SU-DHL-6 (cell line): Measurements from ENCODE around the gene TRPV2.

Experiments used
- H2AFZ ChIP-seq: fragments of 200-600 bp; sonication (generic); 2 replicates; pipeline ENCODE4 v1.6.1; 2014; ENCODE audit warnings: low read depth, mild to moderate bottlenecking, moderate library complexity, mixed read lengths, antibody characterized with exemption, low read length; ENCODE audit not compliant: severe bottlenecking
- H3F3A ChIP-seq: fragments of 200-600 bp; shearing (Covaris generic); 2 replicates; pipeline ENCODE4 v1.6.0; 2016; ENCODE audit warnings: antibody characterized with exemption, mild to moderate bottlenecking; ENCODE audit not compliant: insufficient read depth
- H3K27ac ChIP-seq: fragments of 200-600 bp; sonication (generic); 2 replicates; pipeline ENCODE4 v1.5.1; 2016; ENCODE audit warnings: low read depth, mild to moderate bottlenecking, low read length, moderate library complexity, mixed read lengths
- H3K27me3 ChIP-seq: fragments of 200-600 bp; sonication (generic), shearing (Covaris generic); 2 replicates; pipeline ENCODE4 v1.6.0; 2014; ENCODE audit warnings: mild to moderate bottlenecking, low read length
- H3K36me3 ChIP-seq: fragments of 200-600 bp; sonication (generic); 2 replicates; pipeline ENCODE4 v1.6.1; 2014; ENCODE audit warnings: mild to moderate bottlenecking, low read length, mixed read lengths
- H3K4me2 ChIP-seq: fragments of 300-600, 200-600 bp; shearing (Covaris generic), sonication (generic); 2 replicates; pipeline ENCODE4 v1.6.0; 2014; ENCODE audit warnings: low read length, low read depth, mild to moderate bottlenecking; ENCODE audit not compliant: poor library complexity, severe bottlenecking
- H3K4me3 ChIP-seq: fragments of 200-600 bp; sonication (generic); 2 replicates; pipeline ENCODE4 v1.5.1; 2014; ENCODE audit warnings: antibody characterized with exemption, low read length, mild to moderate bottlenecking, mixed read lengths; ENCODE audit not compliant: insufficient read depth, poor library complexity, severe bottlenecking
- H3K79me2 ChIP-seq: fragments of 200-600 bp; sonication (generic); 2 replicates; pipeline ENCODE4 v1.6.1; 2014; ENCODE audit warnings: mild to moderate bottlenecking, low read length, moderate library complexity; ENCODE audit not compliant: insufficient read depth
- H3K9ac ChIP-seq: fragments of 200-600 bp; sonication (generic); 2 replicates; pipeline ENCODE4 v1.7.0; 2014; ENCODE audit warnings: mild to moderate bottlenecking, low read length
- H3K9me2 ChIP-seq: fragments of 200-600 bp; sonication (generic); replicated peaks from 2 replicates; pipeline ENCODE4 v1.6.1; 2014; ENCODE audit warnings: low read length; ENCODE audit not compliant: insufficient read depth
- H3K9me3 ChIP-seq: fragments of 200-600 bp; sonication (generic); 2 replicates; pipeline ENCODE4 v1.6.1; 2014; ENCODE audit warnings: low read length, mixed read lengths; ENCODE audit not compliant: insufficient read depth
- H4K20me1 ChIP-seq: fragments of 200-600 bp; sonication (generic); 2 replicates; pipeline ENCODE4 v1.6.1; 2014; ENCODE audit warnings: low read depth, mild to moderate bottlenecking, antibody characterized with exemption, low read length, moderate library complexity, mixed read lengths
- CTCF ChIP-seq: fragments of 200-600 bp; sonication (generic); IDR thresholded peaks from one replicate; pipeline ENCODE4 v1.5.1; 2017; ENCODE audit warnings: antibody characterized with exemption, mild to moderate bottlenecking, low read length, moderate library complexity; ENCODE audit not compliant: insufficient read depth, poor library complexity, severe bottlenecking
- EZH2phosphoT487 ChIP-seq: fragments of 200-600 bp; sonication (generic), shearing (Covaris generic); conservative IDR thresholded peaks from 2 replicates; pipeline ENCODE4 v1.6.1; 2018; ENCODE audit warnings: mild to moderate bottlenecking, antibody characterized with exemption, low read length, moderate library complexity, mixed read lengths

Gene TRPV2

GRCh38 chr17:16380640-16381495, 34.5 kb upstream of the TRPV2 start, which contains the start of gene UBB:
Gene UBB (plus strand): TSS chr17:16381091. CDS start chr17:16381908, 817 bp downstream.
- Histone ChIP-seq H3K9ac (peak within 1 kb of the TSS; percentile 70), H3K9me2 (no peaks in the 10 kb centered on the region), H3F3A (peaks cover 21% of the 10 kb centered on the region), H3K9me3 (no peaks in the 10 kb centered on the region), H2AFZ (peak within 1 kb of the TSS; percentile 89), H3K27me3 (no peaks in the 10 kb centered on the region), H3K27ac (peak within 1 kb of the TSS; percentile 58), H3K4me3 (peak within 1 kb of the TSS; percentile 87), H3K79me2 (peaks cover 9% of the 10 kb centered on the region), H4K20me1 (no peaks in the 10 kb centered on the region), H3K36me3 (no peaks in the 10 kb centered on the region), H3K4me2 (peak within 1 kb of the TSS; percentile 85)
- TF ChIP-seq CTCF (no peak), EZH2phosphoT487 (no peak)

GRCh38 chr17:16381496-16381820, 33.9 kb upstream of the TRPV2 start:
- Histone ChIP-seq H3K27ac (peak overlapping the region; percentile 58), H4K20me1 (no peaks in the 10 kb centered on the region), H3K9me3 (no peaks in the 10 kb centered on the region), H3K36me3 (no peaks in the 10 kb centered on the region), H3K9me2 (no peaks in the 10 kb centered on the region), H2AFZ (no peak overlapping the region), H3K79me2 (peaks cover 9% of the 10 kb centered on the region), H3K4me3 (peak overlapping the region; percentile 87), H3K4me2 (peak overlapping the region; percentile 85), H3K27me3 (no peaks in the 10 kb centered on the region), H3F3A (peaks cover 21% of the 10 kb centered on the region), H3K9ac (peak overlapping the region; percentile 70)
- TF ChIP-seq CTCF, result no peak
- TF ChIP-seq EZH2phosphoT487, result no peak

GRCh38 chr17:16383216-16383615, 32.2 kb upstream of the TRPV2 start:
- H3K9me3 ChIP-seq, result no peaks in the 10 kb centered on the region
- peaks cover 17% of the 10 kb centered on the region for H3F3A ChIP-seq
- no peak overlapping the region for H3K9ac ChIP-seq
- no peak overlapping the region for H3K4me3 ChIP-seq
- H3K27ac ChIP-seq, result no peak overlapping the region
- H2AFZ ChIP-seq, result no peak overlapping the region
- no peak for TF ChIP-seq EZH2phosphoT487
- no peak for TF ChIP-seq CTCF
- H3K79me2 ChIP-seq, result peaks cover 9% of the 10 kb centered on the region
- H3K9me2 ChIP-seq, result no peaks in the 10 kb centered on the region
- H3K27me3 ChIP-seq, result no peaks in the 10 kb centered on the region
- no peaks in the 10 kb centered on the region for H4K20me1 ChIP-seq
- H3K4me2 ChIP-seq, result no peak overlapping the region
- H3K36me3 ChIP-seq, result no peaks in the 10 kb centered on the region
